ENCODE data around the gene TRIP13. TPM values are rescaled to one million over a fixed set of nuclear protein-coding genes. Genes with fewer than 3 reads are reported as not detected.

Gene TRIP13
- total RNA-seq, 1 donor from 2014 or later: 5.8 TPM

DNA sequence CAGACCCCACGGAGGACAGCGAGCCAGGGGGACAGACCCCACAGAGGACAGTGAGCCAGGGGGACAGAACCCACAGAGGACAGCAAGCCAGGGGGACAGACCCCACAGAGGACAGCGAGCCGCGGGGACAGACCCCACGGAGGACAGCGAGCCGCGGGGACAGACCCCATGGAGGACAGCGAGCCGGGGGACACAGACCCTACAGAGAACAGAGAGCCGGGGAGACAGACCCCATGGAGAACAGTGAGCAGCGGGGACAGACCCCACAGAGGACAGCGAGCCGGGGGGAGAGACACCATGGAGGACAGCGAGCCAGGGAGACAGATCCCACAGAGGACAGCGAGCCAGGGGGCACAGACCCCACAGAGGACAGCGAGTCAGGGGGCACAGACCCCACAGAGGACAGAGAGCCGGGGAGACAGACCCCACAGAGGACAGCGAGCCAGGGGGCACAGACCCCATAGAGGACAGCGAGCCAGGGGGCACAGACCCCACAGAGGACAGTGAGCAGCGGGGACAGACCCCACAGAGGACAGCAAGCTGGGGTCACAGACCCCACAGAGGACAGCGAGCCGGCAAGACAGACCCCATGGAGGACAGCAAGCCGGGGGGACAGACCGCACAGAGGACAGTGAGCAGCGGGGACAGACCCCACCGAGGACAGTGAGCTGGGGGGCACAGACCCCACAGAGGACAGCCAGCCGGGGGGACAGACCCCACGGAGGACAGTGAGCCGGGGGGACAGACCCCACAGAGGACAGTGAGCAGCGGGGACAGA is 37.5 kb upstream of the TRIP13 start:
- no peak for DNase-seq

DNA sequence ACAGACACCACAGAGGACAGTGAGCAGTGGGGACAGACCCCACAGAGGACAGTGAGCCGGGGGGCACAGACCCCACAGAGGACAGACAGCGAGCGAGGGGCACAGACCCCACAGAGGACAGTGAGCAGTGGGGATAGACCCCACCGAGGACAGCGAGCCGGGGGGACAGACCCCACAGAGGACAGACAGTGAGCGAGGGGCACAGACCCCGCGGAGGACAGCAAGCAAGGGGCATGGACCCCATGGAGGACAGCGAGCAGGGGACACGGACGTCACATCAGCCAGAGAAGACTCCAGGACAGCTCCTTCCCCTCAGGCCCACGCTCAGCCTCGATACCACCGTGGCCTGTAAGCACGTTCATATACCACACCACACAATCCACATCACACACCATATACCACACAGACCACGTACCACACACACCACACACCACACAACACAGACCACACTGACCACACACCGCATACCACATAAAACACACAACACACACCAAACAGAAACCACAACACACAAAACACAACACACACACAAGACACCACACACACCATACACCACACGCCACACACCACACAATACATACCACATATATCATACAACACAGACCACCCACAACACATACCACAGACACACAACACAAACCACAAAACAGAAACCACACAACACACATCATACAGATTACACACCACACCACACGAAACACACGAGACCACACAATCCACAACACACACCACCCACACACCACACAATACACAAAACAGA is 36.7 kb upstream of the TRIP13 start:
- no peak for DNase-seq

DNA sequence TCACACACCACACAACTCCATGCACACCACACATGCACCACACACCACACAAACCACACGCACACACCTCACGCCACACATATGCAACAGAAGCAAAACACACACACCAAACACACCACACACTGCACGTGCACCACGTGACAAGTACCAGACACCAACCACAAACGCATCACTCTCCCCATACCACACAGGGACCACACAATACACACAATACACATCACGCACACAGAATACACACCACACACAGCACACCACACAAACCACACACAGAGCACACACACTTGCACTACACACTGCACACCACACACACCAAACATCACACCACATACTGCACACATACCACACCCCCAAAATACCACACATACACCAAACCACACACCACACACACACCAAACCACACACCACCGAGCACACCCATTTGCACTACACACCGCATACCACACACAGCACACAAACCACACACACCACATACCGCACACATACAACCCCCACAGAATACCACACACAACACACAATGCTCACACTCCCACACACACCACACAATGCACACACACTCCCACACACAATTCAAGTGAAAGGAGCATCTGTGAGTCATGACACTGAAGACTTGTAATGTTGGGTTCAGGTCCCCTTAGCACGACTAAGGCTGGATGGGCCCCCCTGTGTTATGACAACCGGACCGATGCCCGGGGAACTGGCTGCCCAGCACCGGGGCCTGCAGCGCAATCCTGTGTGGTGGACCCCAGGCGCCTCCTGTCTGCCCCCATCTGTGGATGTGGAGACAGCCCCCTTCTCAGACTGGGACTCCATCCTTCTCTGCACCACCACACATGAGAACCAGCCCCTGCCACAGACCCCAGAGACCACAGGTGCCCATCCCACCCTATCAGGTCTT is 35.9 kb upstream of the TRIP13 start:
- no peak for DNase-seq

DNA sequence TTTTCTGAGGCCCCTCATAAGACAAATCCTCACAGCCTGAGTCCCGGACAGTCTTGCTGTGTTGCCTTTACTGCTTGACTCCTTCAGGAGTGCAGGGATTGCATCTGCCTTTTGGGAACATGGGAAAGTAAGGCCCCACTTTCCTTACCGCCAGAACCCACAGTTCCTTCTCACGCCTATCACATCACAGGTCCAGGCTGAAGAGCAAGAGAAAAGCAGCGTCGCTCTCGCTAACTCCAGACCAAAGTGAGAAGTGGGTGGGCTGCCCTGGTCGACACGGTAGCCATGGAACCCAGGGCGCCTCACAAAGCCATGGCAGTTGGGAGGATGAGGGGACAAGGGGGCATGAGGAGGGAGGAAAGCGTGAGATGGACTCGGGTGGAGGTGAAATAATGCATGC is 34.0 kb upstream of the TRIP13 start:
- no peak for DNase-seq

DNA sequence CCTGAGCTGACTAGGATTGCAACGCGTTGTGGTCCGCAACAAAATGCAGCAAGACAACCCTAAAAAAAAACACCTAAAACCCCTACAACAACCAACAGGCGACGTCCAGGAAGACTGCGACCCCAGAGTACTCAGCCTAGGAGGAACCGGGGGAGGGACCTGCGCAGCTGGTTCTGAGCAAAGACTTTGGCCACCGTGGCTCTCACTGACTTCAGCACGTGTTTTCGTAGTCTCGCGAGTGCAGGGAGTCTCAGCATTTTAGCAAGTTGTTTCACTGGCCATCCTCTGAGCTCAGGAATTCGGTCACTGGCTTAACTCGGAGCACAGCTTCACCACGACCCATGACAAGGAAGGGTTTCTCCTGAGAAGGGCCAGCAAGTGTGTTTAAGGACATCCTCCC is 33.3 kb upstream of the TRIP13 start:
- no peak for DNase-seq

DNA sequence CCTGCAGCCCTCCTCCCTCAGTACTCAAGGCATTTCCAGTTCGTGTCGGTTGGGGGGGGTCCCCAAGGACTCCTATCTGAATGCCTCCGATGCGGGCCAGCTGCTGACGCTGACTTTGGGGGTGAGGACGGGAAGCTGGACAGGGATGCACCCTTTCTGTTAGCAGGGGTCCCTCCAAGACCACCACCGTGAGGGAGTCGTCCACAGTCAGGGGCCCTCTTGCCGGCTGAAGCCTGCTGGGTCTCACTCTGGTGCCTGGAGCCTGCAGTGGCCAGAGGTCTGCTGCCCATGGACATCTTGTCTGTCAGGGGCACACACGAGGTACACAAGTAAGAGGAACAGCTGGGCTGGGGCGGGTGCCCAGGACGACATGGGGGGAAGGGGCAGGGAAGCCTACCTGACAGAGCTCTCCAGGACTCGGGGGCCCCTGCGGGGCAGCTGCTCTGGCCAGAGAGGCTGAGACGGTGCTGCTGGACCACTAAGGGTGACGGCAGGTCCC is 32.8 kb upstream of the TRIP13 start:
- DNase-seq: no peak

DNA sequence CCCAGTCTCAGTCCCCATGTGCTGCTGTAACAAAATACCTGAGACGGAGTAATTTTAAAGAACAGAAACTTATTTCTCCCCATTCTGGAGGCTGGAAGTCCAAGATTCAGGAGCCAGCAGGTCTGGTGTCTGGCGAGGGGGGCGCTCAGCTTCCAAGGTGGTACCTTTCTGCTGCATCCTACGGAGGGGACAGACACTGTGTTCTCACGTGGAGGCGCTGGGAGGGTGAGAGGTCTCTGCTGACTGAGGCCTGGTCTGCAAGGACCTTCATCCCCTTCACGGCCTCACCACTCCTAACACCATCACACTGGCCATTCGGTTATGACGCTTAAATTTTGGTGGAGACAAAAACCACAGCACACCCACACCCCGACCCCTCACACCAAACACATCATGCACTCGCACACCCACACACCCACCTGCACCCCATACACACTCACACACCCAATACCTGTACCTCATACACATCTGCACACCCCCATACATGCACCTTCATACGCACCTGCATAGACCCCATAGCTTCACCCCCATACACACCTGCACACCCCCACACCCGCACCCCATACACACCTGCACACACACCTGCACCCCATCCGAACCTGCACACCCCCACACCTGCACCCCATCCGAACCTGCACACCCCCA is 32.1 kb upstream of the TRIP13 start:
- no peak for DNase-seq

DNA sequence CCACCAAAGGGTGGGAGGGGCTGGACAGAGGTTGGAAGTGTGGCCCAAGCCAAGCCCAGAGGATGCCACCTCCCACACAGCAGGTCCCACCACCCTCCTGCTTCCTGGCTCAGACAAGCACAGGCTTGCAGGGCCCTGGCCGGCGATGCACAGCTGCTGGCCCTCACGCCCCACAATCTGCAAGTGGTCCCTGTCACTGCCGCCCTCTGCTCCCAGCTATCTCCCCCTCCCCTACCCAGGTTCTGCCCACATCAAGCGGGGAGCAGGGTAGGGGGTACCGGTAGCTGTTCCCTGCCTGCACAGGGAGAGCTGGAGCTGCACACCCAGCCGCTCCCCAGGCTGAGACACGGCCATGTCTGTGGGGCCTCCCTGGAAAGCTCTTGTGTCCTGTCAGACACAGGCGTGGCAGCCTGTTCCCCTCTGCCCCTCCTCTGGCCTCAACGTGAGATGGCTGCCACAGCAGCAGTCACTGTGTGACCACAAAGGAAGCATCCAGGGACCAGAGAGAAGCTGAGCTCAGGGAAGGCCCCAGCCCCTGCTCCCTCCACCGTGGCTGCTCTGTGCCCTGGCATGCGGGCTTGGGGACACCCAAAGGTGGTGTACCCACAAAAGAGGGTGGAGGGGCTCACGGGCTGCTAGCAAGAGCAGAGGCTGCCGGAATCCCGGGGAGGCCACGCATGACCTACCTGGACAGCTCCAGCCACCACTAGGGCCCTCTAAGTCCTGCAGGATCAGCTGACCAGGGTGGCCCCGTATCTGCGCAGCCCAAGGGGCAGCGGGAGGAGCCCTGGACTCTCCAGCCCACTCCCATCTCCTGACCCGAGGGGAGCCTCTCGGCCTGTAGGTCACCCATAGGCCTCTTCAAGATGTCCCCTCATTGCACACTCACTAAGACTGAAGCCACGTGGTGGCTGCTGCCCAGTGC is 31.0 kb upstream of the TRIP13 start:
- no peak for DNase-seq

DNA sequence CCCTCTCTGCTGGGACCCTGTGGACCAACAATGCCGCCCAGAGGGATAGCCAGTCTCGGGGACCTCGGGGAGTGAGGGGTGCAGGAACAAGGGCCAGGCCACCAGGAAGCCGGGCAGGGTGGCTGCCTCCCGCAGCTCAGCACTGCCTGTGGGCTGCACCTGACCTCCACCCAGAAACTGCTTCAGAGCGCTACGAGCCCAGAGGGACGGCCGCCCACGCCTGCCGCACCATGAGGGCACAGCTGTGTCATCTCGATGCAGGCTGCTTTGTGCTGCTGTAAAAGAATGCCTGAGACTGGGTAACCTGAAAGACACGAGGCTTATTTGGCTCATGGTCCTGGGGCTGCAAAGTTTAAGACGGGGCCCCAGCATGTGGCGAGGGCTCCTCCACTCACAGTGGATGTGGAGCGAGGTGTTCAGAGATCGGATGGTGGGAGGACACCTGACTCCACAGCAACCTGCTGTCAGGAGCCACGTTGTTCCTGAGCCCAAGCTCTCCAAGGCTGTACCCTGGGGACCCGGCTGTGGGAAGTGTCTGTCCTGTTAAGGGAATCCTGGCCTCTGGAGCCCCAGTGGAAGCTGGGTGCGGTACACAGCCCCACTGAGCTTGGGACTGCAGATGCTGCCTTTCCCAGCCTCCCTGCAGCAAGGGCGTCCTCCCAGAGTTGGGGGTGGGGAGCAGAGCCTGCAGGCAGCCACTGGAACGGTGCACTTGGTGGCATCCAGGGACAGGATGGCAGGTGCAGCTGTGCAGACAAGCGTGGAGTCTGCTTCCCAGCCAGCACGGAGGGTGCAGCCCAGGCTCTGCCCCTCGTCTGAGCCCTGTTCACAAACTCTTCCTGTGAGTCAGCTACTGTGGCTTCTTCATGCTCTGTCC is 30.1 kb upstream of the TRIP13 start:
- DNase-seq: no peak

DNA sequence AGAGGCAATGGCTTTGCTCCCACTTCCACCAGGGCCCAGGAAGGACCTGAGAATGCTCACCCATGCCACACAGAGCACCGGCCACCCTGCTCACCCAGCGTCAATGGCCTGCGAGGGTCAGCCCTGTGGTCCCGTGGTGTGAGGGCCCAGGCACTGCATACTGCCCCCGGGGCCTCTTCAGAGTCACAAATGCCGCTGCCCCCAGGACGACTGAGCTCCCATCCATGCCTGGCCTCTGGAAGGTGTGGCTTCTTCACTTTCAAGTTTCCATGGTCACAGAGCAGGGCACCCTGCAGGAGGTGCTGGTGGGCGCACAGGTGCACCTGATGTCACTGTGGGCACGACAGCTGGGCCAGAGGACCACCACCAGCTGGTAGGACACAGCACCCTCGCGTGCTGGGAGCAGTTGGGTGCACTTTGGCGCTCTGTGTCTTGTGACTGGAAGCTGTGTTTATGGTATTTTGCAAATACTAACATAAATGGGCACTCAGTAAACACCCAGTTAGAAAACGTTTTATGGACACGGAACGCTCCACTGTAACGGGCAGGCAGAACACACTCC is 29.4 kb upstream of the TRIP13 start:
- DNase-seq: no peak

DNA sequence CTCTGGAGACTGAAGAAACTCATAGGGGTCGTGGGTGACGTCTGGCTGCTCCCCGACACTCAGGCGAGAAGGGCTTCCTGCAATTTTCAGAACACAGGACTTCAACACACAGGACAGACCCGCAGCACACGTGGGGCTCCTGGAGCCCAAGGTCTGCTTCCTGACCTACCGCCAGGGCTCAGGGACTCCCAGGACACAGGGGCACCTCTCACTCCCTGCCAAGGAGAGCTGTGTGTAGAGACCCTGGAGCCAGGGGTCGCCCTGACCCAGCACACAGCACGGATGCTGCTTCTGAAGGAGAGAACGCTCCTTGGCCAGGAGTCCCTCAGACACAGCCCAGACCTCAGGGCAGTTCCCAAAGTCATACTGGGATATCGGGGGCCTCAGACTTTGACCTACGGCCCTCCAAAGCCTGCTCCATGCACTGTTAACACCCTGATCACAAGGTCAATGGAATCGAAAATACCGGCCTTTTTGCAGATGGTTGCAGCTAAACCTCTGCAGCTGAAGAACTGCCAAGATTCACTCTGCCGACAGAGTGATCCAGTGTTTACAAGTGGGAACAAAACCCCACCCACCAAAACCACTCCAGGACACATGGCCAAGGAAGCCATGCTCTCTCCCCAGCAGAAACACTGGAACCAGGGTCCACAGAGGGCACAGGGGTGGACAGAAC is 28.1 kb upstream of the TRIP13 start:
- no peak for DNase-seq

DNA sequence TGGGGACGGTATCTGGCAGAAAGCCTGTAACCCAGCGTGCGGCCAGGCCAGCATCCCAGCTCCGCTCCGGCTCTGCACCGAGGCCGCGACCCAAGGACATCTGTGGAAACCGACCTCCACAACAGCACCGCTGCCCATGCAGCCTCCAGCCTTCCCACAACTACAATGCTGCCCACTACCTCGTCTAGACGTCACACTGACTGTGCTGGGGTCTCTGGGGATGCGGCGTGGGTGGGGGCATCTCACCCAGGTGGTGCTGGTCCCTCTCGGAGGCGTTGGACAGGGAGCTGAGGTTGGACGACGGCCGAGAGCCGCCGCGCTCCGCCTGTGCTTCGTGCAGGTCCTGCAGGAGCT is 27.5 kb upstream of the TRIP13 start:
- no peak for DNase-seq

DNA sequence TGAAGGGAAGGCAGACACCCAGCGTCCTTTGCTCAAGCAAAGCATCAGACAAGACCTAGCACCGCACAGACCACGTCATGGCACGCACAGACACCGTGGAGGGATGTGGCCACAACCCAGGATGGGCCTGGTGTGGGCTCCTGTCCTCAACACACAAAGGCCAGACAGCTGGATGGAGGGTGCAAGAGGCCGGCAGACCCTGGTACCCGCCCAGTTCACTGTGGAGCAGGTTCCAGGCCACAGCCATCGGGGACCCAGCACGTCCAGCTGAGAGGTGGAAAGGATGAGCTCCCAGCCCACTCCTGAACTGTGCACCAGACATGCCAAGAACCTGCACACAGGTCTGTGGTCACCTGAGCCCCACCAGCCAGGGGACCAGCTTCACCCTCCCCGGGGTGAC is 26.9 kb upstream of the TRIP13 start:
- no peak for DNase-seq

DNA sequence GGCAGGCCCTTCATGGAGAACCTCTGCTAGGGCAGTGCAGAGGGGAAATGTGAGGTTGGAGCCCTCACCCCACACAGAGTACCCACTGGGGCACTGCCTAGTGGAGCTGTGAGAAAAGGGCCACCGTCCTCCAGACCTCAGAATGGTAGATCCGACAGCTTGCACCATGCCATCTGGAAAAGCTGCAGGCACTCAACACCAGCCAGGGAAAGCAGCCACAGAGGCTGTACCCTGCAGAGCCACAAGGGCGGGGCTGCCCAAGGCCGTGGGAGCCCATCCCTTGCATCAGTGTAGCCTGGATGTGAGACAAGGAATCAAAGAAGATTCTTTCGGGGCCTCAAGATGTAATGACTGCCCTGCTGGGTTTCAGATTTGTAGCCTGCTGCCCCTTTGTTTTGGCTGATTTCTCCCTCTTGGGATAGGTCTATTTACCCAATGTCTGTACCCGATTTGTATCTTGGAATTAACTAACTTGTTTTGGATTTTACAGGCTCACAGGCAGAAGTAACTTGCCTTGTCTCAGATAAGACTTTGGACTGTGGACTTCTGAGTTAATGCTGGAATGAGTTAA is 25.3 kb upstream of the TRIP13 start:
- DNase-seq: no peak

DNA sequence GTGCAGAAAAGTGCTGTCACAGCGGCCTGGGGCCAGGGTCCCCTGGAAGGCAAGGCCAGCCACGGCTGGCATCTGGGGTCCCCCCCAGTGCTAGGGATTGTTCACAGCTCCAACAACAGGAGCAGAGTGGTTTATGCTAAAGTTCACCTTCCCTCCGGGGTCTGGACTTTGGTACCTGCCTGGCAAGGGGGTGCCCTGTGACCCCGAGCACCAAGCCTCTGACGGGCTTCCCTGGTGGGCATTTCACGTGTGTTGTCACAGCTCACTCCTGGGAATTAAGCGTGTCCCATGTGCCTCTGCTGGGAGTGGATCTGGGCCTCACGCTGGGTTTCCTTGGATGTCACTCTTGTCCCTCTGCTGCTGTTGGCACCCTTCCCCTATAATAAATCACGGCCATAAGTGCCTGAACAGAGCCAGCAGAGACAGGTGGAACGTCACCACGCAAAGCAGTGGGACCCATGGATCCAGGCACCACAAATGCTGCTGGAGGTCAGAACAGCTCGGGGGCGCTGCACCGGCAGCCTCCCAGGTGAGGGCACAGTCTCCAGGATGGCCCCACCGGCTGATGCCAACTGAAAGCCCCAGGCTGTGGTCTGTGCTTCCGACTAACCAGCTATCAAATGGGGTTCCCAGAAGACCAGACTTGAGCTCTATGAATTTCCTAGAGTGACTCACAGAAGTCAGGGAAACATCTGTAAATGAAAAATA is 24.1 kb upstream of the TRIP13 start:
- DNase-seq: no peak

DNA sequence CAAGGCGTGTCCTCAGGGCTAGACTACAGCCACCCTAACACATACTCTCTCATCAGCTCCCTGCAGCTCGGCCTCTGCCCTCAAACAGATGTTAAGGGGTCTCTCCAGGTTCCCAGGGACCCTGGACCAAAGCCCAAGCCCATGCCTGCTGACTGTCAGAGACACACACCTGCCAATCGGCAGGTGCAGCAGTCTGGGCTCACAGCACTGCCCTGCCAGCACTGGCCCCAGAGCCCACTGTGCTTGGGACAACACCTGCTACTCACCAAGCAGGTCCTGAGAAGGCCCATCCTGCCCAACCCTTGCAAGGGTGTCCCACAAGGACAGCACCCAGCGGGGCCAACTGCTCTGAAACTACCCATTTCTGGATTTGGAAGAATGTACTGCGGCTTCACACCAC is 21.7 kb upstream of the TRIP13 start:
- DNase-seq: no peak

DNA sequence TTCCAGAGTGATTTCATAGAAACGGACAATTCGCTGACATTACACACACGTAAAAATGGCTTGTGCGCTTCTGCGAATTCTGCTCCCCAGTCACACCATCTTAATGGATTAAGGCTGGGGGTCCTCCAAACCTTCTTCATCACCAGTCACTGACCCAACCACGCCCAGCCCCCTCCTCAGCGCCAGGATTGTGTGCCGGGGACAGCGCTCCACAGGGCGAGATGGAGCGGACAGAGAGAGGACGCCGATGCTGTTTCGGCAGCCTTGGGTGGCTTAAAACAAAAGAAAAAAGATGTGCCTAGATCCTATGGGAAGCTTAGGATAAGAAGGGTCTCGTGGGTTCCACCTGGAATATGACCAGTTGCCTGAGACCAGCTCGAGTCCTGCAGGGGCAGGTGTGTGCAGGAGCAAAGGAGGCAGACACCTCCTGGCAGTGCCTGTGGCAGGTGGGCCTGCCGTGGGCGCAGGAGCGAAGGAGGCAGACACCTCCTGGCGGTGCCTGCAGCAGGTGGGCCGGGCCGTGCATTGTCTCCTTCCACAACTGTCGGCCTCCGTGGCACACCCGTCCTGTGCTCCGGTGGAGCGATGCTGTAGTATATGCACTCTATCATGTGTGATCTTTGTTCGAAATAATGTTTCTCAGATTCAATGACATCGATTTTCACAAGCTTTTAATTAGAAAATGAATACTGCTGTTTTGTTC is 20.9 kb upstream of the TRIP13 start:
- DNase-seq: no peak

Data from tongue (tissue), 2 donors.